ENCODE results near the gene SLX4IP. TPM values are rescaled to one million over a fixed set of nuclear protein-coding genes. Genes with fewer than 3 reads are reported as not detected.

SLX4IP gene
- total and polyA plus RNA-seq, 5 experiments from 2014 or later = 1.5 to 6.3 (median 2.5) TPM

DNA sequence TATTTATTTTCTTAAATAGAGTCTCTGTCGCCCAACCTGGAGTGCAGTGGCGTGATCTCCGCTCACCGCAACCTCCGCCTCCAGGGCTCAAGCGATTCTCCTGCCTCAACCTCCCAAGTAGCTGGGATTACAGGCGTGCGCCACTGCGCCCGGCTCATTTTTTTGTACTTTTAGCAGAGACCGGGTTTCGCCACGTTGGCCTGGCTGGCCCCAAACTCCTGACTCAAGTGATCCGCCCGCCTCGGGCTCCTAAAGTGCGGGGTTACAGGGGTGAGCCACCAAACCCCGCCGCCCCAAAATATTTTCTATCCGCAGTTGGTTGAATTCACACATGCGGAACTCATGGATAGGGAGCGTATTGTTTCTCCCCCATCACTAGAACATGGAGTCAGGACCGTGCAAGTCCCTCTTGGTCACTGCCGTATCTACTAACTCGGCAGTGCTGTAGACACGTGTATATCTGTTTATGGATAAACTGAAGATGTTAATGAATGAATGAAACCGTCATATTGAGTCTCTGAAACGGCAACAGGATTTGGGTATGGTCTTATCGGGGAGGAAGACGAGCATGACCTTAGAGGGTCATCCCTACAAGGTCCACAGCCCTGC, 2.0 kb upstream of the SLX4IP start:
- POLR2A ChIA-PET = interaction anchor here (1.6 to 3.0 kb wide), 2 partner anchors 8 to 398 kb away, joined by 5 to 9 read pairs; partner anchors contain the start of gene ANKEF1
- Mint-ChIP-seq H3K4me1 (peaks cover 36 to 61% (median 53%) of the 10 kb centered on the region in 4 donors), H3K27ac (peak overlapping the region; percentile 91 to 98 (median 96)), H3K9me3 (peaks cover 0 to 2% (median 0%) of the 10 kb centered on the region in 9 donors), H3K4me3 (peak overlapping the region; percentile 89 to 96 (median 94)), H3K36me3 (peaks cover 0 to 5% (median 0%) of the 10 kb centered on the region in 3 donors), H3K27me3 (no peaks in the 10 kb centered on the region)
- ATAC-seq (no peak), DNase-seq (no peak)

DNA sequence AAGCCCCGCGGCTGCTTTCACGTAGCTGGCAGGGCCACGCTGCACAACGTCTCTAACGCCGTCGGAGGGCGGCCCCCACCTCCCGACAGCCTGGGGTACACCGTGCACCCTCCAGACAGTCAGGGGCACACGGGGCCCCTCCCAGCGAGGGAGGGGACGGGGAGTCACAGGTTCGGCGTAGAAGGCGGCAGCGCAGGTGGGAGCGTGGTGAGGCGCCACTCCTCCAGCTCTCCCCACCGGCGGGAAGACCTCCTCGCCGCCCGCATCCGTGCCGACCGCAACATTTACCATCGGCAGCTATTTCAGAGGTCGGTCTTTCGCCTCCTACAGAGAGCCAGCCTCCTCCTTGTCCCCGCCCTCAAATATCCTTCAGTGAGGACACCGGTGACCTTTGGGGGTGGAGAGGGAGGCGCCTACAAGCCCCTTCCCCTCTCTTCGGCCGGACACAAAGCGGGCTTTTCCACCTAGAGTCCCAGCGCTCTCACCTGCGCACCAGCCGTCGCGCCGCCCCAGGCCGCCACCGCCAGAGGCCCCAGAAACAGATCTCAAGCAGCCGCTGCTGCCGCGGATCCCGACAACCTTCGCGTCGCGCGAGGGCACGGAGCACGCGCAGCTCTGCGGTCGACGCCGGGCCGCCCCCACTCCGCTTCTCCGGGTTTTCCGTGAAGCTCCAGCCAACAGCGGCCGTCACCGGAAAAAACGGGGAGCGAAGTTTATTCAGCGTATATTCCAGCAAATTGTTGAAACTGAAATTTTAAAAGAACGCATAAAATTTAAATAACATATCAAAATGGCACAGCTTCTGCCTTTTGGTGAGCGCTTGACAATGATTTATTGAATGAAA, 1.3 kb upstream of the SLX4IP start, which contains the start of gene MKKS:
MKKS (minus strand) TSS at position 600 of the 844 bp plus-strand sequence. CDS start 20,708 bp downstream, outside the sequence.
- peak; percentile 76 for ATAC-seq
- Mint-ChIP-seq H3K36me3 (peaks cover 0 to 7% (median 0%) of the 10 kb centered on the region in 3 donors), H3K27me3 (no peaks in the 10 kb centered on the region), H3K27ac (peak within 1 kb of the TSS; percentile 91 to 98 (median 96)), H3K4me3 (peak within 1 kb of the TSS; percentile 89 to 96 (median 94)), H3K9me3 (peaks cover 0 to 2% (median 0%) of the 10 kb centered on the region in 9 donors), H3K4me1 (peaks cover 34 to 54% (median 51%) of the 10 kb centered on the region in 4 donors)
- POLR2A ChIA-PET = interaction anchor here (0.7 to 3.0 kb wide), 7 partner anchors 9 to 399 kb away, joined by 3 to 9 read pairs (median 3); partner anchors contain the start of gene ANKEF1
- peak; percentile 78 to 92 (median 82) for DNase-seq

DNA sequence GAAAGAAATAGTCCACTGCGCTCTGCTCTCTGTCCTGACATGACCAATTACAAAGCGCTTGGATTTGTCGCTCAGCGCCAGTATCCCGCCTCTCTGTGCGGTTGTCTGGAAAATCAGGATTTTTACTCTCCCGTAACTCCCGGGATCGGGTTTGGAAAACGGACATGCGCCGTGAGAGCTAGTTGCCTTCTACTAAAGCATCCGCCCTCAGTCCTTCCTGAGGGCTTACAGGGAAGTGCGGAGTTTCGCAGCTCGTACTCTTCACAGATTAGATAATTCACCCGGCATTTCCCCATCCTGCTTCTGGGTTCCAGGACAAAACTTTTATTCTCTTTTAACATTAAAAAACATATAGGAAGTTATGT, 656 bp upstream of the SLX4IP start:
- DNase-seq (peak in 9 of 10 donors; percentile 34 to 85 (median 67)), ATAC-seq (peak; percentile 47 to 52)
- Mint-ChIP-seq H3K4me1 (peaks cover 28 to 48% (median 44%) of the 10 kb centered on the region in 4 donors), H3K36me3 (peaks cover 0 to 4% (median 0%) of the 10 kb centered on the region in 3 donors), H3K9me3 (peaks cover 0 to 2% (median 0%) of the 10 kb centered on the region in 9 donors), H3K4me3 (peak overlapping the region; percentile 89 to 96 (median 94)), H3K27ac (peak overlapping the region; percentile 91 to 98 (median 96)), H3K27me3 (no peaks in the 10 kb centered on the region)
- POLR2A ChIA-PET = interaction anchor here (0.7 to 3.0 kb wide), 7 partner anchors 9 to 400 kb away, joined by 3 to 9 read pairs (median 3); partner anchors contain the start of gene ANKEF1

DNA sequence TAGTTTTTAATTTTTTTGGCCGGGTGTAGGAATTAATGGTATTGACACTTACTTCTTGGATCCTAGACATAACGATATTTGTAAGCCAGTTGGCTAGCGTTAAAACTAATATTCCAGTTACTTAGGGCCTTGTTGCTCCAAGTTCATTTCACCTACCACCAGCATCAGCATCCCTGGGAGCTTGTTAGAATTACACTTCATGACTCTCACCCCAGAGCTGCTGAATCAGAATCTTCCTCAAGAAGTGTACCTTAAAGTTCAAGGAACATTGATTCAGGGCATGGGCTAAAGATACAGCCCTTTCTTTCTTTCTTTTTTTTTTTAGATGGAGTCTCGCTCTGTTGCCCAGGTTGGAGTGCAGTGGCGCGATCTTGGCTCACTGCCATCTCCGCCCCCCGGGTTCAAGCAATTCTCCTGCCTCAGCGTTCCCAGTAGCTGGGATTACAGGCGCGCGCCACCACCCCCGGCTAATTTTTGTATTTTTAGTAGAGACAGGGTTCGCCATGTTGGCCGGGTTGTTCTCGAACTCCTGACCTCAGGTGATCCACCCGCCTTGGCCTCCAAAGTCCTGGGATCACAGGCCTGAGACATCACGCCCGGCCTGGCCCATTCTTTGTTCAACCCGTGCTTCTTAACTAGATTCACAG, 1.1 kb downstream of the SLX4IP start:
- POLR2A ChIA-PET = interaction anchor here (3.0 kb wide), 1 partner anchor 401 kb away, joined by 9 read pairs; the partner anchor contains the start of gene ANKEF1
- Mint-ChIP-seq H3K4me1 (peaks cover 22 to 39% (median 34%) of the 10 kb centered on the region in 4 donors), H3K9me3 (peaks cover 0 to 2% (median 0%) of the 10 kb centered on the region in 9 donors), H3K27me3 (no peaks in the 10 kb centered on the region), H3K27ac (peak overlapping the region in 7 of 10 donors; percentile 8 to 97 (median 91)), H3K4me3 (peak overlapping the region in 9 of 10 donors; percentile 20 to 96 (median 89)), H3K36me3 (peaks cover 0 to 4% (median 0%) of the 10 kb centered on the region in 3 donors)
- no peak for ATAC-seq
- no peak for DNase-seq

DNA sequence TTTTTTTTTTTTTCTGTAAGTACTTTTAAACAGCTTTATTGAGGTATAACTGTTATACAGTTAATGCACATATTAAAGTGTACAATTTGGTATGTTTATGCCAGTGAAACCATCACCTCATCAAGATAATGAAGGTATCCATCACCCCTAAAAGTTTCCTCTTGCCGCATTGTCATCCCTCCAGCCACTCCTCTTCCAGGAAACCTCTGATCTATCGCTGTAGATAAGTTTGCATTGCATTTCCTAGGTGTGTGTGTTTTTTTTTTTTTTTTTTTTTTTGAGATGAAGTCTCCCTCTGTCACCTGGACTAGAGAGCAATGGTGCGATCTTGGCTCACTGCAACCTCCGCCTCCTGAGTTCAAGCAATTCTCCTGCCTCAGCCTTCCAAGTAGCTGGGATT, 3.1 kb downstream of the SLX4IP start:
- peak overlapping the region in 1 of 10 donors; percentile 22 for H3K27ac Mint-ChIP-seq
- peaks cover 0 to 9% (median 4%) of the 10 kb centered on the region in 3 donors for H3K36me3 Mint-ChIP-seq
- H3K4me1 Mint-ChIP-seq = peaks cover 11 to 24% (median 20%) of the 10 kb centered on the region in 4 donors
- ATAC-seq = no peak
- DNase-seq = no peak
- H3K27me3 Mint-ChIP-seq = no peaks in the 10 kb centered on the region
- H3K4me3 Mint-ChIP-seq = no peak overlapping the region
- peaks cover 0 to 2% (median 0%) of the 10 kb centered on the region in 9 donors for H3K9me3 Mint-ChIP-seq
- POLR2A ChIA-PET = interaction anchor here (0.7 kb wide), 1 partner anchor 37 kb away, joined by 3 read pairs; no protein-coding TSS in a partner anchor

DNA sequence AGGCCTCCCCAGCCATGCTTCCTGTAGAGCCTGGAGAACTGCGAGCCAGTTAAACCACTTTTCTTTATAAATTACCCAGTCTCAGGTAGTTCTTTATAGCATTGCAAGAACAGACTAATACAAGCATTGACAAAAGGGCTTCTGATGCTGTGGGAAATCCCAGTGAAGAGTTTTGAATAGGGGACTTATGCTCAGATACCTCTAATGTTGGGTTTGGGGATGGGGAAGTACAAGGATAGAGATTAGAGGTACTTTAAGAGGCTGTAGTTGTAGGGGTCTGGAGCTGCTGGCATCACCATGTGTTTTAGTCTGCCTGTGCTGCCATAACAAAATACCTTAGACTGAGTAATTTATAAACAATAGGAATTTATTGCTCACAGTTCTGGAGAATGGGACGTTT, 8.8 kb downstream of the SLX4IP start:
- DNase-seq (no peak), ATAC-seq (no peak)
- Mint-ChIP-seq H3K9me3 (no peaks in the 10 kb centered on the region), H3K27ac (no peak overlapping the region), H3K27me3 (no peaks in the 10 kb centered on the region), H3K4me3 (no peak overlapping the region), H3K36me3 (peaks cover 0 to 8% (median 7%) of the 10 kb centered on the region in 3 donors), H3K4me1 (peaks cover 11 to 30% (median 20%) of the 10 kb centered on the region in 4 donors)
- POLR2A ChIA-PET = interaction anchor here (0.6 kb wide), 1 partner anchor 9 kb away, joined by 3 read pairs; the partner anchor contains the start of gene SLX4IP

DNA sequence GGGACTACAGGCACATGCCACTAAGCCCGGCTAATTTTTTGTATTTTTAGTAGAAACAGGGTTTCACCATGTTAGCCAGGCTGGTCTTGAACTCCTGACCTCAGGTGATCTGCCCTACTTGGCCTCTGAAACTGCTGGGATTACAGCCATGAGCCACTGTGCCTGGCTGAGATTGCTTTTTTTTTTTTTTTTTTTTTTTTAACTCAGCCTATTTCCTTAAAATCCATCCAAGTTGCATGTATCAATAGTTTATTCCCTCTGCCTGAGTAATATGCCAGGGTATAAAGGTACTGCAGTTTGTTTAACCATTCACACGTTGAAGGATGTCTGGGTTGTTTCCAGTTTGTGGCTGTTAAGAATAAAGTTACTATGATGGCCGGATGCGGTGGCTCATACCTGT, 10.7 kb downstream of the SLX4IP start:
- Mint-ChIP-seq H3K4me1 (peaks cover 9 to 30% (median 19%) of the 10 kb centered on the region in 4 donors), H3K4me3 (no peak overlapping the region), H3K9me3 (no peaks in the 10 kb centered on the region), H3K36me3 (peaks cover 0 to 7% (median 6%) of the 10 kb centered on the region in 3 donors), H3K27ac (no peak overlapping the region), H3K27me3 (no peaks in the 10 kb centered on the region)
- no peak for DNase-seq
- no peak for ATAC-seq
- POLR2A ChIA-PET = interaction anchor here (0.7 kb wide), 1 partner anchor 23 kb away, joined by 4 read pairs; no protein-coding TSS in a partner anchor

DNA sequence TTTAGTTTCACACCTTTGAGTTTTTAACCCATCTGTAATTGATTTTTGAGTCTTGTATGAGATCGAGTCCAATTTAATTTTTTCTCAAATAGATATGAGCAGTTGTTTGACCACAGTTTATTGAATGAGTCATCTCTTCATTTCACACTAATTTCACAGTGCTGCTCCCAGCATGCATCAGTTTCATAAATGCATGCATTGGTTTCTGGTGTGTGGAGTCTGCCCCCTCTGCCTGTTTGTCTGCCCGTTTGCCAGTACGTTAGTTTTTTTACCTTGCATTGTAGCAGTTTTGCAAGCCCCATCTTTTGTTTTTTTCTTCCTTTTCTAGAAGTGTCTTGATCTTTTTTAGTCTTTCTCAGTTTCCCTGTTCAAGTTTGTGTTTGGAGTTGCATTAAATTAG, 11.9 kb downstream of the SLX4IP start:
- peak overlapping the region in 9 of 10 donors; percentile 13 to 92 (median 55) for H3K27ac Mint-ChIP-seq
- ATAC-seq (peak; percentile 57 to 78), DNase-seq (peak in 5 of 10 donors; percentile 19 to 36 (median 27))
- H3K9me3 Mint-ChIP-seq = no peaks in the 10 kb centered on the region
- H3K36me3 Mint-ChIP-seq = peaks cover 0 to 7% (median 6%) of the 10 kb centered on the region in 3 donors
- H3K4me1 Mint-ChIP-seq = peaks cover 9 to 30% (median 18%) of the 10 kb centered on the region in 4 donors
- POLR2A ChIA-PET = no interaction called here
- H3K27me3 Mint-ChIP-seq = no peaks in the 10 kb centered on the region
- H3K4me3 Mint-ChIP-seq = peak overlapping the region; percentile 15 to 85 (median 46)

DNA sequence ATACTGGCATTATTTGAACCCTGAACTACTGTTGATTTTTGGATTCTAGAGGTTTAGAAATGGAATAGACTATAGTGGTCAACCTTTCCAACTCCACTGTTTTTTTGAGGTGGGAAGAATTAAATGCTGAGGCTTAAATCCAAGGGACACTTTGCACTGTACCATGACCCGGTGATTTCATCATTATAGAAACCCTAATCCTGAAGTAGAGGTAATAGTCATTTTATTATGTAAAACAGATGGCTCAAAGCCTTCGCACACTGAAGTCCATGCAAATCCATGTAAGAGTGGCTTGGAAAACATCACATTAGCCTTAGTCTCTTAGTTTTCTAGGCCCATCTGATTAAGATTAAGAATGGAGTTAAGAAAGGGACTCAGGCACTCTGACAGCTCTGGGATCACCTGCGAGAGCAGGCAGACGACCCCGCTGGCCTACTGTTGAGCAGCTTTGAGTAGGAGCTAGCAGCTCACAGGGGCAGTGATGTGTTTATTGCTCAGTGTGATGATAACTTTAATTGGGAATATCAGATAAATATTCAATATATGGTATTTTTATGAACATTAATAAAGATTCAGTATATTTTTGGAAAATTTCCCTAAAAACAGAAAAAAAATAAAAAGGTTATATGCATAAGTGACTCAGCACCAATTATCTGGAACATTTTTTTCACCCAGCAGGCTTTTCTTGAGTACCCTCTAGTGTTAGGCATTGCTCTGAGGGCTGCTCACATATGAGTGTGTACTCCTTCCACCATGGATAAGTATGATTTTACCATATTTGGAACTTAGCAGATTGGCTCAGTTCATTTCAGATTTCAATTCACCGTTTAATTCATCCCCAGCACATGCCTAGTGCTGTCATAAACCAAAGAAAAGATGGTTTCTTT, 13.4 kb downstream of the SLX4IP start:
- Mint-ChIP-seq H3K4me1 (peaks cover 14 to 34% (median 25%) of the 10 kb centered on the region in 4 donors), H3K9me3 (no peaks in the 10 kb centered on the region), H3K27me3 (no peaks in the 10 kb centered on the region), H3K36me3 (peaks cover 0 to 3% (median 0%) of the 10 kb centered on the region in 3 donors), H3K4me3 (no peak overlapping the region), H3K27ac (peak overlapping the region in 3 of 10 donors; percentile 7 to 55 (median 37))
- POLR2A ChIA-PET = no interaction called here
- no peak for ATAC-seq
- DNase-seq = no peak

DNA sequence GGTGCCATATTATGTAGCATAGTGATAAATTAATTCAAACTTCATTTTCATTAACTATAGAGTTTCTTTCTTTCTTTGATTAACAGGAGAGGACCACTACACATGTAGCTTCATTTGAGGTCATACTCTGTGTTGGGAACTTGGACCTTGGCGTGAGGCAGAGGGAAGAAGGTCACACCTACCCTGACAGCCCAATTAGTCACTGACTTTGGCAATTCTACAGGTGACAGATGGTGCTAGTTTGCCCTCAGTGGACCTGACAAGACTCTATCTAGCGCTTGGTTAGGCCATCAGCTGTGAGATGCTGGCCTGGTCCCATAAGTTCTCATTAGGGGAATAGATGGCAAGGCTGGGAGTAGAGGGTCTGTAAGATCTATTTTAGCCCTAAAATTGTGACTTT, 14.2 kb downstream of the SLX4IP start:
- Mint-ChIP-seq H3K4me3 (no peak overlapping the region), H3K36me3 (no peaks in the 10 kb centered on the region), H3K27ac (no peak overlapping the region), H3K27me3 (no peaks in the 10 kb centered on the region), H3K4me1 (peaks cover 19 to 36% (median 31%) of the 10 kb centered on the region in 4 donors), H3K9me3 (no peaks in the 10 kb centered on the region)
- ATAC-seq = no peak
- POLR2A ChIA-PET = no interaction called here
- DNase-seq = no peak

DNA sequence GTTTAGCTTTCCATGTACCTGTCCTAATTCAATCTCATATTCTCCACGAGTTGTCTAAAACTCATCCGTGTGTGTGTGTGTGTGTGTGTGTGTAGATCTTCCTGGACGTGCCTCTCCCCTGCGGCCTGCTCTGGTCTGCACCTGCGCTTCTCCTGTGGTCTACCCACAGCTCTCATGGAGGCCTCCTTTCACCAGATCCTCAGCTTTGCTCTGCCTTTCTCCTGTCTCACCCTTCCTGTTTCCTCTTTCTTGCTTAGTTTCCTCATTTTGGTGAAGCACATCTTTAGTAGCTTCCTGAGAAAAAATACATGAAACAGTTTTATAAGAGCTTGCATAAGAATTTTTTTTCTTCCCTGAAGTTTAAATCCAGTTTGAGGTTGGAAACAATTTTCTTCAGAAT, 18.1 kb downstream of the SLX4IP start:
- ATAC-seq = peak; percentile 59 to 62
- Mint-ChIP-seq H3K36me3 (peaks cover 6 to 13% (median 8%) of the 10 kb centered on the region in 3 donors), H3K4me1 (peaks cover 11 to 19% (median 16%) of the 10 kb centered on the region in 4 donors), H3K27me3 (no peaks in the 10 kb centered on the region), H3K9me3 (peaks cover 0 to 15% (median 8%) of the 10 kb centered on the region in 9 donors), H3K4me3 (peak overlapping the region; percentile 2 to 80 (median 56)), H3K27ac (peak overlapping the region; percentile 41 to 86 (median 84))
- POLR2A ChIA-PET = interaction anchor here (1.1 kb wide), 1 partner anchor 19 kb away, joined by 3 read pairs; the partner anchor contains the start of gene MKKS
- DNase-seq = peak in 2 of 10 donors; percentile 9 to 21
